Esophagus (tissue), 2 donors: ENCODE data around the gene MATN3. TPM values are rescaled to one million over a fixed set of nuclear protein-coding genes. Genes with fewer than 3 reads are reported as not detected.

Experiments used
- H3K27ac ChIP-seq, 2 donors: one replicate each; pipeline ENCODE4 v1.5.1; 2013; ENCODE audit warnings: low read depth in 2 of 2, mild to moderate bottlenecking in 2 of 2, inconsistent platforms in 1 of 2, low read length in 1 of 2, moderate library complexity in 1 of 2
- H3K27me3 ChIP-seq, 2 donors: one replicate each; pipeline ENCODE4 v1.6.1; 2013; ENCODE audit warnings: low read length in 2 of 2, control low read depth in 1 of 2, mild to moderate bottlenecking in 1 of 2; ENCODE audit not compliant: insufficient read depth in 2 of 2, control insufficient read depth in 1 of 2
- H3K36me3 ChIP-seq, 2 donors: one replicate each; pipeline ENCODE4 v1.6.1; 2013; ENCODE audit warnings: low read length in 1 of 2; ENCODE audit not compliant: control insufficient read depth in 2 of 2, insufficient read depth in 2 of 2
- H3K4me1 ChIP-seq, 2 donors: one replicate each; pipeline ENCODE4 v1.6.1; 2013; ENCODE audit warnings: low read length in 1 of 2; ENCODE audit not compliant: control insufficient read depth in 2 of 2, insufficient read depth in 2 of 2
- H3K4me3 ChIP-seq, 2 donors: one replicate each; pipeline ENCODE4 v1.5.1; 2013; ENCODE audit warnings: low read length in 2 of 2, mild to moderate bottlenecking in 2 of 2, low read depth in 1 of 2, moderate library complexity in 1 of 2
- H3K9me3 ChIP-seq, 2 donors: one replicate each; pipeline ENCODE4 v1.6.1; 2013; ENCODE audit warnings: mild to moderate bottlenecking in 2 of 2, low read depth in 1 of 2, low read length in 1 of 2, moderate library complexity in 1 of 2; ENCODE audit not compliant: control insufficient read depth in 2 of 2, insufficient read depth in 1 of 2
- WGBS, 2 donors: extraction: QIAGEN DNeasy Blood & Tissue Kit; methylation state at CpG; one replicate each; pipeline ENCODE4 v1.1.7; 2013; 5-methylcytosine and 5-hydroxymethylcytosine counted together
- polyA plus RNA-seq, 2 donors: library from polyadenylated mRNA; stranded (reverse); fragments of 200-250 nt; gene quantifications; one replicate each; pipeline ENCODE4 v1.2.3, GENCODE V29; 2013
- donor health status: healthy with polysubstance abuse.
- donor health status: Bipolar disorder and iron deficiency.

The MATN3 gene
- polyA plus RNA-seq, 2 donors: 0.14 to 0.42 TPM

GRCh38 chr2:19989342-19989666 is 23.2 kb downstream of the MATN3 start:
- no peaks in the 10 kb centered on the region for H3K27me3 ChIP-seq
- H3K27ac ChIP-seq: no peak overlapping the region
- peaks cover 0 to 2% of the 10 kb centered on the region in 2 donors for H3K36me3 ChIP-seq
- H3K4me3 ChIP-seq: peak overlapping the region; percentile 76 to 83
- 8 to 11% methylated on average over 8 of the region's 8 CpGs for WGBS, 2 donors
- peaks cover 0 to 3% of the 10 kb centered on the region in 2 donors for H3K9me3 ChIP-seq
- H3K4me1 ChIP-seq: peaks cover 2 to 5% of the 10 kb centered on the region in 2 donors

- peaks cover 0 to 3% of the 10 kb centered on the region in 2 donors for H3K9me3 ChIP-seq
- H3K4me1 ChIP-seq: peaks cover 2 to 5% of the 10 kb centered on the region in 2 donors
- 81 to 84% methylated on average over 2 of the region's 2 CpGs for WGBS, 2 donors
- no peak overlapping the region for H3K4me3 ChIP-seq
- no peaks in the 10 kb centered on the region for H3K27me3 ChIP-seq
- no peak overlapping the region for H3K27ac ChIP-seq
- H3K36me3 ChIP-seq: peaks cover 0 to 2% of the 10 kb centered on the region in 2 donors
These were observed 23.9 kb downstream of the MATN3 start for GRCh38 chr2:19988600-19988999.

GRCh38 chr2:19987936-19988335 is 24.5 kb downstream of the MATN3 start:
- H3K36me3 ChIP-seq: peaks cover 0 to 2% of the 10 kb centered on the region in 2 donors
- no peaks in the 10 kb centered on the region for H3K27me3 ChIP-seq
- H3K9me3 ChIP-seq: peaks cover 0 to 3% of the 10 kb centered on the region in 2 donors
- H3K4me3 ChIP-seq: no peak overlapping the region
- H3K4me1 ChIP-seq: peaks cover 2 to 5% of the 10 kb centered on the region in 2 donors
- whole genome bisulfite sequencing, 2 donors: 93% methylated on average over 5 of the region's 5 CpGs
- H3K27ac ChIP-seq: no peak overlapping the region

- no peak overlapping the region for H3K27ac ChIP-seq
- H3K4me1 ChIP-seq: no peaks in the 10 kb centered on the region
- 92 to 93% methylated on average over 1 of the region's 1 CpG for WGBS, 2 donors
These were observed 30.2 kb downstream of the MATN3 start for GRCh38 chr2:19982268-19982667.

GRCh38 chr2:19979932-19980331 is 32.5 kb downstream of the MATN3 start:
- Histone ChIP-seq H3K27ac (no peak overlapping the region), H3K27me3 (no peaks in the 10 kb centered on the region), H3K4me3 (no peak overlapping the region), H3K9me3 (no peaks in the 10 kb centered on the region), H3K36me3 (peaks cover 0 to 2% of the 10 kb centered on the region in 2 donors), H3K4me1 (no peaks in the 10 kb centered on the region)
- 78 to 79% methylated on average over 1 of the region's 1 CpG for WGBS, 2 donors

More at GRCh38 chr2:19982268-19982667, 30.2 kb downstream of the MATN3 start:
- Histone ChIP-seq H3K27me3 (no peaks in the 10 kb centered on the region), H3K4me3 (no peak overlapping the region), H3K36me3 (peaks cover 2% of the 10 kb centered on the region in 2 donors), H3K9me3 (no peaks in the 10 kb centered on the region)

GRCh38 chr2:19973466-19973865 is 39.0 kb downstream of the MATN3 start:
- H3K4me3 ChIP-seq: no peak overlapping the region
- H3K4me1 ChIP-seq: no peaks in the 10 kb centered on the region
- no peaks in the 10 kb centered on the region for H3K9me3 ChIP-seq
- H3K36me3 ChIP-seq: peaks cover 0 to 2% of the 10 kb centered on the region in 2 donors
- no peak overlapping the region for H3K27ac ChIP-seq
- WGBS, 2 donors: 88% methylated on average over 8 of the region's 8 CpGs
- H3K27me3 ChIP-seq: no peaks in the 10 kb centered on the region

- no peak overlapping the region for H3K4me3 ChIP-seq
- WGBS, 2 donors: 65 to 66% methylated on average over 3 of the region's 3 CpGs
- H3K9me3 ChIP-seq: no peaks in the 10 kb centered on the region
- no peak overlapping the region for H3K27ac ChIP-seq
- no peaks in the 10 kb centered on the region for H3K36me3 ChIP-seq
- no peaks in the 10 kb centered on the region for H3K27me3 ChIP-seq
- no peaks in the 10 kb centered on the region for H3K4me1 ChIP-seq
These were observed 40.8 kb downstream of the MATN3 start for GRCh38 chr2:19971691-19972090.

- Histone ChIP-seq H3K27me3 (no peaks in the 10 kb centered on the region), H3K9me3 (no peaks in the 10 kb centered on the region), H3K36me3 (no peaks in the 10 kb centered on the region), H3K4me3 (no peak overlapping the region), H3K4me1 (no peaks in the 10 kb centered on the region), H3K27ac (no peak overlapping the region)
- WGBS, 2 donors: 98 to 100% methylated on average over 1 of the region's 1 CpG
These were observed 49.1 kb downstream of the MATN3 start for GRCh38 chr2:19963386-19963785.

- H3K27ac ChIP-seq: no peak overlapping the region
- H3K36me3 ChIP-seq: no peaks in the 10 kb centered on the region
- H3K9me3 ChIP-seq: no peaks in the 10 kb centered on the region
- no peaks in the 10 kb centered on the region for H3K27me3 ChIP-seq
- 55 to 58% methylated on average over 6 of the region's 6 CpGs for WGBS, 2 donors
- no peak overlapping the region for H3K4me3 ChIP-seq
- no peaks in the 10 kb centered on the region for H3K4me1 ChIP-seq
These were observed 56.7 kb downstream of the MATN3 start for GRCh38 chr2:19955544-19956422.

- no peaks in the 10 kb centered on the region for H3K4me1 ChIP-seq
- H3K27me3 ChIP-seq: no peaks in the 10 kb centered on the region
- no peak overlapping the region for H3K27ac ChIP-seq
- no peaks in the 10 kb centered on the region for H3K36me3 ChIP-seq
- H3K4me3 ChIP-seq: no peak overlapping the region
- H3K9me3 ChIP-seq: no peaks in the 10 kb centered on the region
These were observed 63.4 kb downstream of the MATN3 start for GRCh38 chr2:19949071-19949470.
